Stimulated activated CD4-positive, alpha-beta T cell treated with anti-CD3 and anti-CD28 coated beads, Interleukin-15, amount 100 ng/mL, for 24 hours (primary cell): ENCODE measurements around the gene MEIKIN.

ENCODE experiments used
- DNase-seq: peaks from one replicate; pipeline ENCODE4 v3.0.0-alpha.2; 2020

Gene MEIKIN

GRCh38 chr5:131766689-131767088 lies 178.8 kb downstream of the MEIKIN start:
- DNase-seq, result no peak

- DNase-seq, result no peak
Observed at GRCh38 chr5:131765261-131765660, 180.2 kb downstream of the MEIKIN start.

GRCh38 chr5:131763968-131764367 lies 181.5 kb downstream of the MEIKIN start:
- no peak for DNase-seq

GRCh38 chr5:131760793-131761192 lies 184.7 kb downstream of the MEIKIN start:
- no peak for DNase-seq

- DNase-seq, result no peak
Observed at GRCh38 chr5:131759704-131760103, 185.8 kb downstream of the MEIKIN start.

- no peak for DNase-seq
Observed at GRCh38 chr5:131758520-131758900, 187.0 kb downstream of the MEIKIN start.

- no peak for DNase-seq
Observed at GRCh38 chr5:131757830-131758519, 187.5 kb downstream of the MEIKIN start.
